Astrocyte (in vitro differentiated cells and primary cell): ENCODE measurements around the gene CCDC169. TPM values are rescaled to one million over a fixed set of nuclear protein-coding genes. Genes with fewer than 3 reads are reported as not detected.

Experiments
- DNase-seq: peaks from one replicate; pipeline ENCODE4 v3.0.0-alpha.2; 2010; ENCODE audit warnings: low read depth
- FAIRE-seq: peaks from 2 replicates; lab custom pipeline; 2011; peaks lifted over from hg19 to GRCh38; lab: Jason Lieb, UNC
- H2AFZ ChIP-seq: 2 replicates; pipeline ENCODE4 v1.6.0; 2012; ENCODE audit warnings: low read depth, low read length, inconsistent platforms
- H3K27ac ChIP-seq: 2 replicates; pipeline ENCODE4 v1.5.1; 2011; ENCODE audit warnings: low read depth, low read length, inconsistent platforms
- H3K27me3 ChIP-seq: 2 replicates; pipeline ENCODE4 v1.6.0; 2011; ENCODE audit warnings: low read length, inconsistent platforms; ENCODE audit not compliant: insufficient read depth
- H3K36me3 ChIP-seq: 2 replicates; pipeline ENCODE4 v1.5.1; 2011; ENCODE audit warnings: low read length, inconsistent platforms; ENCODE audit not compliant: insufficient read depth
- H3K4me1 ChIP-seq: 2 replicates; pipeline ENCODE4 v1.5.1; 2011; ENCODE audit warnings: low read length, inconsistent platforms; ENCODE audit not compliant: insufficient read depth
- H3K4me2 ChIP-seq: 2 replicates; pipeline ENCODE4 v1.6.0; 2012; ENCODE audit warnings: low read length, inconsistent platforms
- H3K4me3 ChIP-seq: 2 replicates; pipeline ENCODE4 v1.5.1; 2011; ENCODE audit warnings: low read depth, mild to moderate bottlenecking, low read length, inconsistent platforms; ENCODE audit not compliant: insufficient read depth
- H3K79me2 ChIP-seq: 2 replicates; pipeline ENCODE4 v1.6.0; 2012; ENCODE audit warnings: mild to moderate bottlenecking, low read length, inconsistent platforms; ENCODE audit not compliant: insufficient read depth
- H3K9ac ChIP-seq: 2 replicates; pipeline ENCODE4 v1.6.0; 2012; ENCODE audit warnings: mild to moderate bottlenecking, low read length, inconsistent platforms
- H3K9me3 ChIP-seq: 2 replicates; pipeline ENCODE4 v1.5.1; 2012; ENCODE audit warnings: low read depth, mild to moderate bottlenecking, low read length, inconsistent platforms; ENCODE audit not compliant: insufficient read depth
- H4K20me1 ChIP-seq: 2 replicates; pipeline ENCODE4 v1.6.0; 2012; ENCODE audit warnings: low read length, inconsistent platforms; ENCODE audit not compliant: insufficient read depth
- H3K27ac Mint-ChIP-seq: one replicate; pipeline ENCODE4 v1.8.0; 2021; ENCODE audit warnings: mild to moderate bottlenecking, mixed read lengths; ENCODE audit not compliant: unreplicated experiment
- H3K27me3 Mint-ChIP-seq: one replicate; pipeline ENCODE4 v1.8.0; 2021; ENCODE audit warnings: low read depth, mixed read lengths; ENCODE audit not compliant: unreplicated experiment
- H3K36me3 Mint-ChIP-seq: one replicate; pipeline ENCODE4 v1.8.0; 2021; ENCODE audit warnings: low read depth, mixed read lengths; ENCODE audit not compliant: unreplicated experiment
- H3K4me1 Mint-ChIP-seq: one replicate; pipeline ENCODE4 v1.8.0; 2021; ENCODE audit warnings: low read depth, mixed read lengths; ENCODE audit not compliant: unreplicated experiment
- H3K4me3 Mint-ChIP-seq: one replicate; pipeline ENCODE4 v1.8.0; 2021; ENCODE audit warnings: mild to moderate bottlenecking, moderate library complexity, mixed read lengths; ENCODE audit not compliant: unreplicated experiment
- H3K9me3 Mint-ChIP-seq: one replicate; pipeline ENCODE4 v1.8.0; 2021; ENCODE audit warnings: mild to moderate bottlenecking, mixed read lengths; ENCODE audit not compliant: unreplicated experiment
- CTCF ChIP-seq: IDR thresholded peaks from 2 replicates; pipeline ENCODE4 v1.5.1; 2011; ENCODE audit warnings: low read depth, mild to moderate bottlenecking, inconsistent platforms, low read length, moderate library complexity; ENCODE audit not compliant: insufficient read depth
- EZH2 ChIP-seq: IDR thresholded peaks from 2 replicates; pipeline ENCODE4 v1.6.1; 2012; ENCODE audit warnings: mild to moderate bottlenecking, low read length, inconsistent platforms; ENCODE audit not compliant: insufficient read depth
- total RNA-seq: library from RNA; stranded (reverse); gene quantifications from 2 replicates; pipeline ENCODE4 v1.2.1, GENCODE V29; 2021

Gene CCDC169
- total RNA-seq, 1 donor from 2014 or later = 0.98 TPM

DNA sequence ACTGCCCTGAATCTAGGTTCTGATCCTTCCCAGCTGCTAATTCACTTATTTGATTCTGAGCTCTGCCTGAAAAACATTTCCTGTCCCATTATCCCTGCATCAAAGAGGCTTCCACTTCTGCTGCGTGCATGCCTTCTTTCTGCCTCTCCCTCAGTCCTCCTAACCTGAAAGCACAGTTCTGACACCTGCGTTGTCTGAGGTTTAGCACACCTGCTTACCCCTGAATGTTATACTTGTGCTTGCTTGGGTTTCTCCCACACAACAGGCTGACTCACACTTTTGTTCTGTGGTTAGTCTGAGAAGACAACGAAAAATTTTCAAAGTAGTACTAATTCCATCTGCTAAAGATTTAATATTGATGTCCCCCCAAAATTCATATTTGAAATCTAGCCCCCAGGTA is 80.2 kb downstream of the CCDC169 start:
- Mint-ChIP-seq H3K9me3 (no peaks in the 10 kb centered on the region), H3K36me3 (no peaks in the 10 kb centered on the region), H3K27ac (no peak overlapping the region), H3K4me3 (no peak overlapping the region), H3K4me1 (peaks cover 3% of the 10 kb centered on the region), H3K27me3 (no peaks in the 10 kb centered on the region)
- Histone ChIP-seq H3K79me2 (no peaks in the 10 kb centered on the region), H3K9me3 (no peaks in the 10 kb centered on the region), H3K4me3 (no peak overlapping the region), H3K4me2 (no peak overlapping the region), H3K27ac (no peak overlapping the region), H2AFZ (no peak overlapping the region), H3K9ac (no peak overlapping the region), H3K4me1 (no peaks in the 10 kb centered on the region), H3K27me3 (no peaks in the 10 kb centered on the region), H3K36me3 (no peaks in the 10 kb centered on the region), H4K20me1 (no peaks in the 10 kb centered on the region)
- FAIRE-seq = no peak
- DNase-seq = no peak
- no peak for TF ChIP-seq CTCF
- no peak for TF ChIP-seq EZH2

GRCh38 chr13:36214163-36214921 is 83.3 kb downstream of the CCDC169 start, which contains the start of gene SOHLH2:
Gene SOHLH2 (minus strand): TSS chr13:36214556. CDS start chr13:36214526, 30 bp downstream.
- Mint-ChIP-seq H3K27ac (no peak within 1 kb of the TSS), H3K9me3 (peaks cover 4% of the 10 kb centered on the region), H3K27me3 (no peaks in the 10 kb centered on the region), H3K36me3 (no peaks in the 10 kb centered on the region), H3K4me3 (no peak within 1 kb of the TSS), H3K4me1 (peaks cover 3% of the 10 kb centered on the region)
- FAIRE-seq = no peak
- Histone ChIP-seq H3K9me3 (no peaks in the 10 kb centered on the region), H4K20me1 (no peaks in the 10 kb centered on the region), H3K9ac (no peak within 1 kb of the TSS), H3K4me1 (no peaks in the 10 kb centered on the region), H3K4me2 (no peak within 1 kb of the TSS), H3K27ac (no peak within 1 kb of the TSS), H3K4me3 (no peak within 1 kb of the TSS), H2AFZ (no peak within 1 kb of the TSS), H3K79me2 (no peaks in the 10 kb centered on the region), H3K36me3 (no peaks in the 10 kb centered on the region), H3K27me3 (no peaks in the 10 kb centered on the region)
- no peak for DNase-seq
- TF ChIP-seq EZH2 = no peak
- TF ChIP-seq CTCF = no peak

DNA sequence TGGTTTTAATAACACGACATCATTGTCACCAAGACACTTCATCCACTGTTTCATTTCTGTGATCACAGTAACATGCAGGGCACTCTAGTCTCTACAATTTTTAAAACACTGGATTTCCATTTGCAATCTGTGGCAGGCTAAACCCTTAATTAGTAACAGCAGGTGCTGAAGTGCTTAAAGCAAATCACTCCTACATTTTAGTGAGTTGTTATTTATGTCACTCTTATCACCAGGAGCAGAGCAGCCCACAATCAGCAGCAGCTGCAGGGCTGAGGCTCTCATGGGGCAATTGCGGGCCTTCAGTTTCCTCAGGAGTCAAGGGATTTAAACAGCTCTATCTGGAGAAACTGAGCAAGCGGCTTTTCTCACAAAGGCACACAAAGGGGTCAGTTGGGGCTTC is 84.8 kb downstream of the CCDC169 start:
- Histone ChIP-seq H3K4me2 (no peak overlapping the region), H3K79me2 (no peaks in the 10 kb centered on the region), H3K9me3 (no peaks in the 10 kb centered on the region), H3K4me3 (no peak overlapping the region), H2AFZ (no peak overlapping the region), H3K27ac (no peak overlapping the region), H3K36me3 (no peaks in the 10 kb centered on the region), H3K9ac (no peak overlapping the region), H4K20me1 (no peaks in the 10 kb centered on the region), H3K4me1 (no peaks in the 10 kb centered on the region), H3K27me3 (no peaks in the 10 kb centered on the region)
- no peak for DNase-seq
- H3K27ac Mint-ChIP-seq = no peak overlapping the region
- no peaks in the 10 kb centered on the region for H3K27me3 Mint-ChIP-seq
- H3K4me3 Mint-ChIP-seq = no peak overlapping the region
- peaks cover 3% of the 10 kb centered on the region for H3K4me1 Mint-ChIP-seq
- no peak for FAIRE-seq
- H3K36me3 Mint-ChIP-seq = no peaks in the 10 kb centered on the region
- peaks cover 4% of the 10 kb centered on the region for H3K9me3 Mint-ChIP-seq
- no peak for TF ChIP-seq CTCF
- TF ChIP-seq EZH2 = no peak
